ENCODE results near the gene RPTOR.

RPTOR gene

GRCh38 chr17:80917716-80918560 is 373.3 kb downstream of the RPTOR start:
- DNase-seq = no peak

DNA sequence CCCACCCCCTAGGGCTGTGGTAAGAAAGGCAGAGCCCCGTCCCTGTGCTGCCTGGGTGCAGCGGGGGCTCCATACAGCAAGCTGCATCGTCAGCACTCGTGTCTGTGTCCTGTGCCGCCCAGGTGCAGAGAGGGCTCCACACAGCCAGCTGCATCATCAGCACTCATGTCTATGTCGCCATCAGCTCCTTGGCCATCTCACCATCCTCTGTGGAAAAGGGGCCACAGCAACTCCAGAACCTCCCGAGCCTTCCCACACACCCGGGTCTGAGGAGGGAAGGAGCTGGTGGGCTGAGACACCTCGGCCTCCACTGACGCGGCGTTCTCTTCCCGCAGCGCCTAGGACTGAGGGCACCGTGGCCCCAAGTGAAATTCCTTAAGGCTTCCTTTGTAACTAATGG is 374.1 kb downstream of the RPTOR start:
- DNase-seq = no peak
- in situ Hi-C loops (cut with HindIII; ENCODE audit: low pct_ligation_motif_present, low pct_unique_long_range_greater_than_20kb, low sequenced_read_pairs) = no loop called here

More at GRCh38 chr17:80917716-80918560, 373.3 kb downstream of the RPTOR start:
- in situ Hi-C loops (cut with HindIII; ENCODE audit: low pct_ligation_motif_present, low pct_unique_long_range_greater_than_20kb, low sequenced_read_pairs) = no loop called here

DNA sequence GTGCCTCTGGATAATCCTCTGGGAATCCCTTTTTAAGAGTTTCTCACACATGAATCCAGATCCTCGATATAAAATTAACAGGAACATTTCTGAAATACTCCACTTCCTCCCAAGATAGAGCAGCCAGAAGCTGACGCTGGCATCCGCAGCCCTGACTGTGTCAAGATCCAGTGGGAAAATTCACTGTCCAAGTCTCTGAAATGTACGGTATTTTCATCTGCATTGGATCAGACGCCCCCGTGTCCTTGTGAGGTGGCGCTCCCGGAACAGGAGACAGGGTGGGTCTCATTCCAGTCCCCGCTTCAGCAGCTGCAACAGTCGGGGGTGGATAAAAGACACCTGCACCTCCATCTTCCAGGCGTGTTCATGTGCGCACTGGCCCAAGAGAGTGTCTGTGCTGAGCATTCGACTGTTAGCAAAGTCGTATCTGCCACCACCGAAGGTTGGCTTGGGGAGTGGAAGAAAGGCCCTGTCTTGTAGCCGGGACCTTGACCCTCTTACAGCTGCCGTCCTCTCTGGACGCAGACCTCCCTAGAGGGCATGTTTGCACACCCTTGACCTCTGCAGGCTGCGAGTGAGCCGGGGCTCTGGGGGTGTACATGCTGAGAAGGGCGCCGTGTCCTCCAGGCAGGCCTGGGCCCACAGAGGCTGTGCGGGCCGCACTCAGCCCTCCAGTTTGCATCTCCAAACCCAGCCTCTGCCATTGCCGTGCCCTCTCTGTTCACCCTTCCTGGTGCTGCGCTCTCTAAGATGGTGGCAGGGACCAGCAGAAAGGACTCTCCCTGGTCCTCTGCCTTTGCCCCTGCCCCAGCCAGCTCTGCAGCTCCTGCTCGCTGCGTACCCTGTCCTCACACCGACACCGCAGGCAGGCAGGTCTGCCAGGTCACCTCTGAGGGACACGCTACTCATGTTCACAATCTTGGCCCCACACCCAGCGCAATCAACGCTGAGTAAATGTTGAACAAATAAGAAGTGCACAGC is 375.0 kb downstream of the RPTOR start:
- in situ Hi-C loops (cut with HindIII; ENCODE audit: low pct_ligation_motif_present, low pct_unique_long_range_greater_than_20kb, low sequenced_read_pairs) = no loop called here

DNA sequence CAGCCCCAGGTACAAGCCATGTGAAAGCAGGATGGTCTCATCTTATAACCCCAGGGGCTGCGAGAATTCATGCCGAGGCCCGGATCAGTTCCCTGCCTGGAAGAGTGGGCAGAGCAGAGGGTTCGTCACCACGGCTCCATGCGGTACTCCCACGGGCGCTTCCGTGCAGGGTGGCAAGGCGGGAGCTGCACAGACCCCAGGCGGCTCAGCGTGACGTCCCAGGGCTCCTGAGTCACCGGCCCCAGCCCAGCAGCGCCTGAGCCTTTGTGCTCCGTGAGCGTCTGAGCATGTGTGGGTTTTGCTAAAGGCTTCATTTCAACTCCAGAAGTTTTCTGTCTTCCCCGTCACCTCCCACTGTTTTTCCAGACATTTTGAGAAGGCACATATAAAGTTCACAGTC is 375.8 kb downstream of the RPTOR start:
- in situ Hi-C loops (cut with HindIII; ENCODE audit: low pct_ligation_motif_present, low pct_unique_long_range_greater_than_20kb, low sequenced_read_pairs) = no loop called here
- no peak for DNase-seq

More for the DNA sequence above, 375.0 kb downstream of the RPTOR start:
- no peak for DNase-seq

DNA sequence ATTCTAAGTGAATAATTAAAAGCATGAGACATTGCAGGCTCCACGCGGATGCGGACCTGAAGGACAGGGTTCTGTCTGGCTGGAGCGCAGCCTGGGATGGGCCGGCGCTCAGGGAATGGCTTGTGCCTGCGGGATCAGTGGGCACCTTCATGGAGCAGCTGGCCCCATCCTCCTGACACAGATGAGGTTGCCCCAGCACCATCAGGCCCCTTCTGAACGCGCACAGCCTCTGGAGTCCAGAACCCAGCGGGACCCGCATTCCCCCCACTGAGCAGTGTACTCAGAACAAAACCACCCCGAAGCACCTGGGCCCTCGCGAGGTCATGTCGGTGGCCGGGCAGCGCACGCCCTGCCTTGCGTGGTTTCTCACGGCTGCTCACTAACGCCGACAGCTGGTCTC is 376.5 kb downstream of the RPTOR start:
- in situ Hi-C loops (cut with HindIII; ENCODE audit: low pct_ligation_motif_present, low pct_unique_long_range_greater_than_20kb, low sequenced_read_pairs) = no loop called here
- no peak for DNase-seq

- no peak for DNase-seq
- in situ Hi-C loops (cut with HindIII; ENCODE audit: low pct_ligation_motif_present, low pct_unique_long_range_greater_than_20kb, low sequenced_read_pairs) = no loop called here
These were observed 377.3 kb downstream of the RPTOR start for GRCh38 chr17:80921741-80922579.

- in situ Hi-C loops (cut with HindIII; ENCODE audit: low pct_ligation_motif_present, low pct_unique_long_range_greater_than_20kb, low sequenced_read_pairs) = no loop called here
- DNase-seq = no peak
These were observed 378.0 kb downstream of the RPTOR start for GRCh38 chr17:80922580-80923160.

DNA sequence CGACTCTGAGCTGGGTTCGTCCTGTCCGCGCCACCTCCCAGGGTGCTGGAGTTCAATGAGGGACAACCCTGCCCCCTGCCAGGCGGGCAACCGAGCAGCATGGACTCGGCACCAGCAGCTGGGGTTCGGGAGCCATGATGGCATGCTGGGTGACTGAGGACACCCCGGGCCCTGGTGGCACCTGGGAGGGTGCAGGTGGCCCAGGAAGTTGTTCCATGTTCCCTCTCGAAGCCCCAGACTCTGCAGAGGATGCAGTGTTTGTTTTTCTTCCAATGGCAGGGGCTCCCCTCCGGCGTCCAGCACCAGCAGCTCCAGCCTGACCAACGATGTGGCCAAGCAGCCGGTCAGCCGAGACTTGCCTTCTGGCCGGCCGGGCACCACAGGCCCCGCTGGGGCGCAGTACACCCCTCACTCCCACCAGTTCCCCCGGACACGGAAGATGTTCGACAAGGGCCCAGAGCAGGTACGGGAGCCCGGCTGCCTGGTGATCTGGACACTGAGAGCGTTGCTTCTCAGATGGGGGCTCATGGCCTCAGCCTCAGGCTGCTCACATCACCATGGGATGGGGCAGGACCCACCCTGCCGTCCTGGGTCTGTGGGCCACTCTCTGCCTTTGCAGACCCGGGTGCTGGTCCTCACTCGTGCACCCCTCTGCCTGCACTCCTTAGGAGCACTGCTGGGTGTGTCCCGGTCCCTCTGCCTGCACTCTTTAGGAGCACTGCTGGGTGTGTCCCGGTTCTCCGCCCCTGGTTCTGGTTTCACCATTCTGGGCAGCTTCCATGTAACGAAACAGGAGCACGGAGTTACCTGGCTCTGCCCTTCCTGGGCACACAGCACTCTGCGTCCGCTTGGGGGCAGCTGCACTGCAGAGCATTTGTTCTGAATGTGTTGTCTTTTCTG is 378.8 kb downstream of the RPTOR start:
- DNase-seq = no peak
- in situ Hi-C loops (cut with HindIII; ENCODE audit: low pct_ligation_motif_present, low pct_unique_long_range_greater_than_20kb, low sequenced_read_pairs) = no loop called here

GRCh38 chr17:80924111-80924806 is 379.6 kb downstream of the RPTOR start:
- DNase-seq = no peak
- in situ Hi-C loops (cut with HindIII; ENCODE audit: low pct_ligation_motif_present, low pct_unique_long_range_greater_than_20kb, low sequenced_read_pairs) = no loop called here

DNA sequence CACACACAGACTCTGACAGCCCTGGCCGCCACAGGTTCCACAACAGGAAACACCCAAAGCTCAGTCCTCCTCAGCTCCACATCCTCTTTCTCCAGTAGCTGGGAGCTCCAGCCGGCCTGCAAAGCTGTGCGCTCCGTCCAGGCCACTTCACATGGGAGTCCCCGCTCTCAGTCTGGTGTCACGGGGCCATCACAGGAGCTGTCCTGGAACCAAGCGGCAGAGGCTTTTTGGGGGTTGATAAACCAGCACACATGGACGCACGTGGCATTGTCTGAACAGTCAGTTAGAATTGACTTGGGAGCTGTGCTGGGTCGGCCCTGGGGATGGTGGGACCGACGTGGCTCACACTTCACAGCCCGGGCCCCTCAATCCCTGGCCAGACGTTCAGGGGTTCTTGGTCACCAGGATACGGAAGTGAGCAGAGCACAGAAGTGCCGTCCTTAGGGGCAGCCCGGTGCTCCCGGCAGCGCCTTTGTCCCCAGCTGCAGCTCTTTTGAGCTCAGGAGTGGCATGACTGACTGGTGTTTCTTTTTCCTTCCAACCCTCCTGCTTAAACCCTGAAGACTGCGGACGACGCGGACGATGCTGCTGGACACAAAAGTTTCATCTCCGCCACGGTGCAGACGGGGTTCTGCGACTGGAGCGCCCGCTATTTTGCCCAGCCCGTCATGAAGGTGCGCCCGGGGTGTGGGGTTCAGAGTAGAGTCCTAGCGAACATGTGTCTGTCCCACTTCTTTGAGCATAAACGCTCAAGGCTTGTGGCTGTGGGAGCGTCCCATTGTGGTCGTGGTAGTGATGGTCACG is 380.4 kb downstream of the RPTOR start:
- in situ Hi-C loops (cut with HindIII; ENCODE audit: low pct_ligation_motif_present, low pct_unique_long_range_greater_than_20kb, low sequenced_read_pairs) = no loop called here

DNA sequence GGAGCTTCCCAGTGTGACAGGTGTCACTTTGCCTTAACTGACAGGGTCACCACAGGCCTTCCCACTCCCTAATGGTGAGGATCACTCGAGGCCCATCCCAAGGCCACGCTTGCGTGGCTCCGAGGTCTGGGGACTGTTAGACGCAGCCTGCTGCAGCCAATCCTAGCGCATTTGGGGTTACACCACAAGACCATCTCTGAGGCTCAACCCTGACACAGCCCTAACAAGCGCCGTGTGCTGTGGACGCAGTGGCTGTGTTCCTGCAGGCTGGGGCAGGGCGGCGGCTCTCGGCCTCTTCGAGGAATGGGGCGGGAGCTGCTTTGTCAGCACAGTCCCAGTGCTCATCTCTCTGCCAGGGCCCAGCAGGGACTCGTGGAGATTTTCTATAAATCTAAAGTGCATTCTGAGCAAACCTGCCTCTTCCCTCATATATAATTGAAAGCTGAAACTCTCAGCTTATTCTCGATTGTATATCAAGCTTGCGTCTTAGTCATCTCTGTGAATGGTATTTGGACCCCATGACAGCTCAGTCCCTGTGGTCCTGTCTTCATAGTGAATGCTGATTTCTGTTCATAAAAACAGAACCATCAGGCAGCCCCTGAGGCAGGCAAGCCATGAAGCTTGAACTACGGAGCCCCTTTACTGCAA is 381.2 kb downstream of the RPTOR start:
- in situ Hi-C loops (cut with HindIII; ENCODE audit: low pct_ligation_motif_present, low pct_unique_long_range_greater_than_20kb, low sequenced_read_pairs) = no loop called here
- DNase-seq = no peak

More for the DNA sequence above, 380.4 kb downstream of the RPTOR start:
- DNase-seq = no peak

- in situ Hi-C loops (cut with HindIII; ENCODE audit: low pct_ligation_motif_present, low pct_unique_long_range_greater_than_20kb, low sequenced_read_pairs) = no loop called here
- no peak for DNase-seq
These were observed 382.1 kb downstream of the RPTOR start for GRCh38 chr17:80926591-80927250.

GRCh38 chr17:80927791-80928216 is 383.2 kb downstream of the RPTOR start:
- DNase-seq = no peak
- in situ Hi-C loops (cut with HindIII; ENCODE audit: low pct_ligation_motif_present, low pct_unique_long_range_greater_than_20kb, low sequenced_read_pairs) = no loop called here

- in situ Hi-C loops (cut with HindIII; ENCODE audit: low pct_ligation_motif_present, low pct_unique_long_range_greater_than_20kb, low sequenced_read_pairs) = no loop called here
- no peak for DNase-seq
These were observed 384.8 kb downstream of the RPTOR start for GRCh38 chr17:80929449-80929848.

Measured in ACHN (cell line).